Type B pancreatic cell (in vitro differentiated cells): ENCODE data around the gene PNMA1. TPM values are rescaled to one million over a fixed set of nuclear protein-coding genes. Genes with fewer than 3 reads are reported as not detected.

Source experiments
- DNase-seq: peaks from one replicate; pipeline ENCODE4 v3.0.0; 2021; ENCODE audit warnings: mixed read lengths; ENCODE audit not compliant: unreplicated experiment; ENCODE audit errors: extremely low spot score
- H3K27ac Mint-ChIP-seq: 2 replicates; pipeline ENCODE4 v1.8.0; 2021; ENCODE audit warnings: mild to moderate bottlenecking, mixed read lengths
- H3K27me3 Mint-ChIP-seq: 2 replicates; pipeline ENCODE4 v1.8.0; 2021; ENCODE audit warnings: mixed read lengths
- H3K36me3 Mint-ChIP-seq: 2 replicates; pipeline ENCODE4 v1.8.0; 2021; ENCODE audit warnings: mixed read lengths
- H3K4me1 Mint-ChIP-seq: one replicate; pipeline ENCODE4 v1.8.0; 2021; ENCODE audit warnings: mixed read lengths; ENCODE audit not compliant: unreplicated experiment
- H3K4me3 Mint-ChIP-seq: 2 replicates; pipeline ENCODE4 v1.8.0; 2021; ENCODE audit warnings: mild to moderate bottlenecking, mixed read lengths
- H3K9me3 Mint-ChIP-seq: 2 replicates; pipeline ENCODE4 v1.8.0; 2021; ENCODE audit warnings: mixed read lengths
- CTCF ChIP-seq: fragments of 200-600 bp; sonication (generic); conservative IDR thresholded peaks from 2 replicates; pipeline ENCODE4 v1.5.0; 2021; ENCODE audit warnings: antibody characterized with exemption, mild to moderate bottlenecking
- total RNA-seq: library from RNA; stranded (reverse); gene quantifications from 2 replicates; pipeline ENCODE4 v1.2.1, GENCODE V29; 2021; ENCODE audit warnings: low replicate concordance

PNMA1 gene
- total RNA-seq, 1 donor from 2014 or later, result 64.8 TPM

GRCh38 chr14:73739174-73739898 is 25.2 kb upstream of the PNMA1 start:
- peaks cover 11% of the 10 kb centered on the region for H3K36me3 Mint-ChIP-seq
- H3K4me3 Mint-ChIP-seq, result peak overlapping the region; percentile 25

GRCh38 chr14:73738518-73739173 is 24.5 kb upstream of the PNMA1 start:
- DNase-seq, result no peak
- Mint-ChIP-seq H3K4me3 (no peak overlapping the region), H3K4me1 (peaks cover 29% of the 10 kb centered on the region), H3K36me3 (peaks cover 11% of the 10 kb centered on the region), H3K27me3 (no peaks in the 10 kb centered on the region), H3K27ac (no peak overlapping the region), H3K9me3 (no peaks in the 10 kb centered on the region)
- TF ChIP-seq CTCF, result no peak

More at GRCh38 chr14:73739174-73739898, 25.2 kb upstream of the PNMA1 start:
- peaks cover 36% of the 10 kb centered on the region for H3K4me1 Mint-ChIP-seq
- H3K27me3 Mint-ChIP-seq, result no peaks in the 10 kb centered on the region
- no peak for DNase-seq
- H3K9me3 Mint-ChIP-seq, result no peaks in the 10 kb centered on the region
- H3K27ac Mint-ChIP-seq, result peak overlapping the region; percentile 97
- no peak for TF ChIP-seq CTCF

- peaks cover 16% of the 10 kb centered on the region for H3K36me3 Mint-ChIP-seq
- DNase-seq, result no peak
- H3K4me3 Mint-ChIP-seq, result no peak overlapping the region
- peak overlapping the region; percentile 23 for H3K27ac Mint-ChIP-seq
- H3K27me3 Mint-ChIP-seq, result no peaks in the 10 kb centered on the region
- no peaks in the 10 kb centered on the region for H3K9me3 Mint-ChIP-seq
- peaks cover 11% of the 10 kb centered on the region for H3K4me1 Mint-ChIP-seq
- no peak for TF ChIP-seq CTCF
These were observed 22.7 kb upstream of the PNMA1 start for GRCh38 chr14:73736842-73737241.

- TF ChIP-seq CTCF, result no peak
- peak overlapping the region; percentile 79 for H3K27ac Mint-ChIP-seq
- H3K4me3 Mint-ChIP-seq, result no peak overlapping the region
- peaks cover 28% of the 10 kb centered on the region for H3K36me3 Mint-ChIP-seq
- no peak for DNase-seq
- no peaks in the 10 kb centered on the region for H3K27me3 Mint-ChIP-seq
- H3K4me1 Mint-ChIP-seq, result peaks cover 12% of the 10 kb centered on the region
- no peaks in the 10 kb centered on the region for H3K9me3 Mint-ChIP-seq
These were observed 17.8 kb upstream of the PNMA1 start for GRCh38 chr14:73732006-73732405.

- Mint-ChIP-seq H3K4me3 (no peak overlapping the region), H3K27me3 (no peaks in the 10 kb centered on the region), H3K4me1 (peaks cover 12% of the 10 kb centered on the region), H3K36me3 (peaks cover 24% of the 10 kb centered on the region), H3K27ac (no peak overlapping the region), H3K9me3 (no peaks in the 10 kb centered on the region)
- no peak for DNase-seq
- TF ChIP-seq CTCF, result no peak
These were observed 16.9 kb upstream of the PNMA1 start for GRCh38 chr14:73731111-73731510.
